GM13977 (cell line): ENCODE data around the gene SAP25.
A peak's percentile ranks its signal among the peaks of the same experiment; 100 is the strongest.

Experiments used
- DNase-seq: peaks from one replicate; pipeline ENCODE4 v3.0.0; 2012; ENCODE audit warnings: low spot score
- CTCF ChIP-seq: IDR thresholded peaks from 2 replicates; pipeline ENCODE4 v1.5.1; 2012; ENCODE audit warnings: mild to moderate bottlenecking, control low read depth; ENCODE audit not compliant: insufficient read depth; ENCODE audit errors: extremely low read depth, missing control alignments
- in situ Hi-C: fragments of 300-500 bp; cut with MboI; formaldehyde crosslinking; loops from one replicate; pipeline ENCODE4 v1.12.0; 2022; ENCODE audit warnings: low sequenced_read_pairs, low pct_unique_long_range_greater_than_20kb, mixed read lengths, inconsistent platforms; ENCODE audit not compliant: unreplicated experiment

The SAP25 gene

DNA sequence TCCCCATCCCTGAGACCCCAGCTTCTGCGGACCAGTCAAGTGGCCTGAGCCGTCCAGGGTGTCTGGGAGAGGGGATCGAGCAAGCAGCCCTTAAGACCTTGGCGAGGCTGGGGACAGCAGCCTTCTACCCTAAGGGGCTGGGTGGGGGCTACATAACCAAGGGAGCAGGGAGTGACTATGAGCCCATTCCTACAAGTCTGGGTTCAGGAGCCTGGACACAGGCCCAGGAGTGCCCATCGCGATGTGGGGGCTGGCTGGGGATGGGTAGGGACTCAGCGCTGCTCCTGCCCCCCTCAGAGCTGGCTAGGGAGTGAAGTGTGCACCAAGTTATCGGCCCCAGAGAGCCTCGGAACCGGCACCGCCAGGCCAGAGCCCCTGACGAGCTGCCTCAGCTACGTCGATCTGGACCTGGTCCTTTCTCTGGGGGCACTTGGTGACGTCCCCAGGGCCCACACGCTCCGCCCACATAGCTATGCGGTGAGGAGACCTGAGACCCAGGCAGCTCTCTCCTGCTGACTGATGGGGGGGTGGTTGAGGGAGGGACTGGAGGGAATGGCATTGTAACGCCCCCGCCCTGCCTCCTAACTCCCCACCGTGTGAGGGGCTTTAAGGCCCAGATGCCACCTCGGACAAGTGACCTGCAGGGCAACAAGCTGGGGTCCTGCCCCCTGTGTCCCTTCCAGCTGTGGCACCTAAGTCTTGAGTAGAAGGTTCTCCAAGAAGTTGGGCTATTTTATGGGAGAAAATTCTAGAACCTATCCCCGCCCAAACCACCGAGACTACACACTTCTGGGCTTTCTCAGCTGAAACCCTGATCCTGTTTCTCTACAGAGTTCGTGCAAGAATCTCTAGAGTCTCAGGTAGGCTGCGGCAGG, 2.5 kb downstream of the SAP25 start:
- TF ChIP-seq CTCF: no peak
- DNase-seq: no peak
- in situ Hi-C loops: no loop called here

- DNase-seq: peak; percentile 70
- peak; percentile 46 for TF ChIP-seq CTCF
- in situ Hi-C loops: no loop called here
These were observed 4.5 kb downstream of the SAP25 start for GRCh38 chr7:100568896-100569844.

DNA sequence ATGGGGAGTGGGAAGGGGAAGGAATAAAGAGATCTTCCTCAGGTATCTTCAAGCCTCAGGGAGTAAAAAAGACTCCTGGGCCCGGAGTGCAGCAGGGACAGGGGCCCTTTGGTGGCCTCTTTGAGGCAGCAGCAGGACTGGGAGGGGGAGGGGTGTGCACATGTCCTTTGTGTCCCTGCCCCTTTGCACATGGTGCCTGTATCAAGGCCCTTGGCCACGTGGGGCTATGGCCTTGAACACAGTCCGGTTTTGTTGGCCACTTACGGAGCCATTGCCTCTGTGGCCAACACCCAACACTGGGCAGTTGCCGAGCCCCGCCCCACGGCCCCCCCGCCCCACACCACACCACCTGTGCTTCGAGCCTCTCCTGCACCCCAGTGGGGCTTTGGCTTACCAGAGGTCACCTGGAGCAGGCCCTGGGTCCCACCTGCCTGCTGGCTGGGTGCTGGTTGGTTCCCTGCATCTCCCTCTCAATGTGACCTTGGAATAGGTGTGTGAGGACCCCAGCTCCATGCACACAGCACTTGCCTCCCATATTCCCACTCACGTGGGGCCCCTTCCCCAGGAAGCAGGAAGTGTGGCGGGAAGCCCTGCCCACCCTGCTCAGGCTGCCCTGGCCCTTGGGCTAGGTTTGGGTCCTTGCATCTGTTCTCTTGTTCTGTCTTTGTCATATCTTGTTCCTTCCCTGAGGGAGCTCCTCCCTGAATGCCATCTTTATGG, 5.4 kb downstream of the SAP25 start:
- no peak for DNase-seq
- TF ChIP-seq CTCF: no peak
- in situ Hi-C loops: no loop called here

DNA sequence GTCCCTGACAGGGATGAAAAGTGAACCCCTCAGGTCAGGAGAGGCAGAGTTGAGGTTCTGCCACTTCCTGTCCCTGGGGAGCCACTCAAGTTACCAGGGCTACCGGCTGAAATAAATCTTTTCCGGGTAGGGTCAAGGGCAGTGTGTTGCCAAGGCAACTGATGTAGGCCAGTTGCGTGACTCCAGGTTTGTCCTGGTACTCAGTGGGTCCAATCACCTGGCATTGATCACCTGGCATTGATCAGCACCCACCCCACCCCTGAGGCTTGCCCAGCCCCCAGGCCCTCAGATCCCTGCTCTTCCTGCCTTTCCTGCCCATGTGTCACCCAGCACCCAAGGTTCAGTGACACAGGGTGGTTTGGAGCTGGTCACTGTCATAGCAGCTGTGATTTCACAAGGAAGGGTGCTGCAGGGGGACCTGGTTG, 5.9 kb downstream of the SAP25 start:
- in situ Hi-C loops: no loop called here
- DNase-seq: no peak
- no peak for TF ChIP-seq CTCF

DNA sequence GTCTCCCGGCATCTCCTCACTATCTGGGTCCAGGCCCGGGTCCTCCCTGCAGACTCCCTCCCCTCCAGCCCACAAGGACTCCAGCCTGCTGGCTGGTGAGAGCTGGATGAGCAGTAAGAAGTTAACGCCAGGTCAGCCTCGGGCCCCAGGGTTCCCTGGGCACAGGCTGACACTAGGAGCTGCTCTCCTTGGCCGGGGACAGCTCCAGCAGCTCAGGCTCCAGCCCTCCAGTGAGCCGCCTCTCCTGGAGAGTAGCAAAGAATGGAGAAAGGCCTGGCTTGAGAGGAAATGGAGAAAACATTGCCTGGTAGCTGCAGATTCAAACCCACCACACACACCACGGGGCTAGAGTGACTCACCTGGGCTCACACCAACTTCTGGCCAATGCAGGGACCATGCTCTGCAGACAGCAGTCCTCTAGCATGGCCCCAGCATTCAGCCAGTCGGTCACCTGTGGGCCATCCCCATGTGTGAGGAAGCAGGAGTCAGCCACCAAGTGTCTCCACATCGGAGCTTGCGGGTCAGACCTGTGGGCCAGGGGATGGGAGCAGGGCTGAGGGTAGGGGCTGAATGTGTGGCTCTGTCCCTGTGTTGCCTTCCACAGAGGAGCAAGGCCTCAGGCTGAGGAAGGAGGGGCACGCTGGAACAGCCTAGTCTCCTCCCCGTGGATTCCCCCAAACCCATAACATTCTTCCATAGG, 6.5 kb downstream of the SAP25 start:
- no peak for DNase-seq

More for the DNA sequence above, 6.5 kb downstream of the SAP25 start:
- no peak for TF ChIP-seq CTCF
- in situ Hi-C loops: no loop called here
